Loucy (cell line): ENCODE data around the gene TMEM179.

Experiments
- H2AFZ ChIP-seq: fragments of 200-600 bp; sonication (generic); 2 replicates; pipeline ENCODE4 v1.6.0; 2016; ENCODE audit warnings: antibody characterized with exemption, mild to moderate bottlenecking, low read length, moderate library complexity
- H3F3A ChIP-seq: fragments of 200-600 bp; 2 replicates; pipeline ENCODE4 v1.6.0; 2016; ENCODE audit warnings: antibody characterized with exemption, low read depth, mild to moderate bottlenecking
- H3K27me3 ChIP-seq: fragments of 200-600 bp; sonication (generic); 2 replicates; pipeline ENCODE4 v1.6.1; 2014; ENCODE audit warnings: low read length, mild to moderate bottlenecking; ENCODE audit not compliant: insufficient read depth, poor library complexity, severe bottlenecking
- H3K36me3 ChIP-seq: fragments of 200-600 bp; sonication (generic); 2 replicates; pipeline ENCODE4 v1.6.1; 2016; ENCODE audit warnings: low read length; ENCODE audit not compliant: insufficient read depth
- H3K4me1 ChIP-seq: fragments of 200-600 bp; sonication (generic); 2 replicates; pipeline ENCODE4 v1.5.1; 2014; ENCODE audit warnings: low read length, mild to moderate bottlenecking; ENCODE audit not compliant: insufficient read depth, poor library complexity, severe bottlenecking
- H3K4me2 ChIP-seq: fragments of 200-600 bp; sonication (generic); 2 replicates; pipeline ENCODE4 v1.6.0; 2014; ENCODE audit warnings: antibody characterized with exemption, low read length, low read depth, mild to moderate bottlenecking; ENCODE audit not compliant: poor library complexity, severe bottlenecking
- H3K4me3 ChIP-seq: fragments of 200-600 bp; sonication (generic); 2 replicates; pipeline ENCODE4 v1.5.1; 2014; ENCODE audit warnings: low read length, mild to moderate bottlenecking, mixed read lengths; ENCODE audit not compliant: poor library complexity, severe bottlenecking
- H3K79me2 ChIP-seq: fragments of 200-600 bp; sonication (generic); 2 replicates; pipeline ENCODE4 v1.6.1; 2014; ENCODE audit warnings: low read length; ENCODE audit not compliant: insufficient read depth
- H3K9ac ChIP-seq: fragments of 200-600 bp; sonication (generic); 2 replicates; pipeline ENCODE4 v1.6.0; 2014; ENCODE audit warnings: mild to moderate bottlenecking, low read depth, low read length, moderate library complexity; ENCODE audit not compliant: poor library complexity, severe bottlenecking
- H3K9me2 ChIP-seq: fragments of 200-600 bp; sonication (generic); replicated peaks from 2 replicates; pipeline ENCODE4 v1.6.1; 2016; ENCODE audit warnings: low read depth, low read length, mixed read lengths
- H3K9me3 ChIP-seq: fragments of 200-600 bp; sonication (generic); 2 replicates; pipeline ENCODE4 v1.6.1; 2014; ENCODE audit warnings: mild to moderate bottlenecking, antibody characterized with exemption, low read length, low read depth; ENCODE audit not compliant: insufficient read depth
- H4K20me1 ChIP-seq: fragments of 200-600 bp; sonication (generic); 2 replicates; pipeline ENCODE4 v1.6.0; 2014; ENCODE audit warnings: antibody characterized with exemption, low read length, mild to moderate bottlenecking; ENCODE audit not compliant: insufficient read depth, poor library complexity, severe bottlenecking
- CTCF ChIP-seq: fragments of 200-600 bp; sonication (generic); conservative IDR thresholded peaks from 2 replicates; pipeline ENCODE4 v1.5.1; 2014; ENCODE audit warnings: mild to moderate bottlenecking, antibody characterized with exemption, low read length
- EZH2phosphoT487 ChIP-seq: fragments of 200-600 bp; IDR thresholded peaks from 2 replicates; pipeline ENCODE4 v1.6.1; 2018; ENCODE audit warnings: antibody characterized with exemption, mild to moderate bottlenecking, moderate library complexity, borderline replicate concordance

The TMEM179 gene

GRCh38 chr14:104603711-104604401, 716 bp downstream of the TMEM179 start:
- Histone ChIP-seq H4K20me1 (no peaks in the 10 kb centered on the region), H3K9ac (no peak overlapping the region)

GRCh38 chr14:104602933-104603325, 1.6 kb downstream of the TMEM179 start:
- Histone ChIP-seq H3K9ac (no peak overlapping the region), H3K4me1 (no peaks in the 10 kb centered on the region), H3K79me2 (no peaks in the 10 kb centered on the region), H3K9me2 (no peaks in the 10 kb centered on the region), H3F3A (no peaks in the 10 kb centered on the region), H3K4me3 (no peak overlapping the region), H4K20me1 (no peaks in the 10 kb centered on the region), H3K4me2 (no peak overlapping the region), H2AFZ (no peak overlapping the region), H3K9me3 (no peaks in the 10 kb centered on the region), H3K36me3 (no peaks in the 10 kb centered on the region), H3K27me3 (no peaks in the 10 kb centered on the region)
- TF ChIP-seq CTCF = no peak
- TF ChIP-seq EZH2phosphoT487 = no peak

More at GRCh38 chr14:104603711-104604401, 716 bp downstream of the TMEM179 start:
- Histone ChIP-seq H3K27me3 (no peaks in the 10 kb centered on the region), H3K36me3 (no peaks in the 10 kb centered on the region), H3K4me1 (no peaks in the 10 kb centered on the region), H3F3A (no peaks in the 10 kb centered on the region), H3K9me2 (no peaks in the 10 kb centered on the region), H2AFZ (no peak overlapping the region), H3K79me2 (no peaks in the 10 kb centered on the region), H3K4me3 (no peak overlapping the region), H3K9me3 (no peaks in the 10 kb centered on the region), H3K4me2 (no peak overlapping the region)
- TF ChIP-seq EZH2phosphoT487 (no peak), CTCF (no peak)

- Histone ChIP-seq H3K9me2 (no peaks in the 10 kb centered on the region), H3K4me3 (no peak overlapping the region), H3K9ac (no peak overlapping the region), H3K36me3 (no peaks in the 10 kb centered on the region), H3K4me2 (no peak overlapping the region), H4K20me1 (no peaks in the 10 kb centered on the region), H3K27me3 (no peaks in the 10 kb centered on the region), H3K4me1 (no peaks in the 10 kb centered on the region), H3K79me2 (no peaks in the 10 kb centered on the region), H2AFZ (no peak overlapping the region), H3F3A (no peaks in the 10 kb centered on the region), H3K9me3 (no peaks in the 10 kb centered on the region)
- no peak for TF ChIP-seq EZH2phosphoT487
Observed at GRCh38 chr14:104602315-104602932, 2.1 kb downstream of the TMEM179 start.
